UCSD-AML1 (cell line): Measurements from ENCODE around the gene EEF1G.
A peak's percentile ranks its signal among the peaks of the same experiment; 100 is the strongest.
"Not testable (repeated sequence)": the region's sequence is repeated elsewhere in the genome, so short reads cannot be mapped to it uniquely, and the experiment has no call there.

Experiments used
- DNase-seq: peaks from one replicate; lab custom pipeline; 2025; ENCODE audit not compliant: unreplicated experiment; lab: John Stamatoyannopoulos, UW

Gene EEF1G, protein sequence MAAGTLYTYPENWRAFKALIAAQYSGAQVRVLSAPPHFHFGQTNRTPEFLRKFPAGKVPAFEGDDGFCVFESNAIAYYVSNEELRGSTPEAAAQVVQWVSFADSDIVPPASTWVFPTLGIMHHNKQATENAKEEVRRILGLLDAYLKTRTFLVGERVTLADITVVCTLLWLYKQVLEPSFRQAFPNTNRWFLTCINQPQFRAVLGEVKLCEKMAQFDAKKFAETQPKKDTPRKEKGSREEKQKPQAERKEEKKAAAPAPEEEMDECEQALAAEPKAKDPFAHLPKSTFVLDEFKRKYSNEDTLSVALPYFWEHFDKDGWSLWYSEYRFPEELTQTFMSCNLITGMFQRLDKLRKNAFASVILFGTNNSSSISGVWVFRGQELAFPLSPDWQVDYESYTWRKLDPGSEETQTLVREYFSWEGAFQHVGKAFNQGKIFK

DNA sequence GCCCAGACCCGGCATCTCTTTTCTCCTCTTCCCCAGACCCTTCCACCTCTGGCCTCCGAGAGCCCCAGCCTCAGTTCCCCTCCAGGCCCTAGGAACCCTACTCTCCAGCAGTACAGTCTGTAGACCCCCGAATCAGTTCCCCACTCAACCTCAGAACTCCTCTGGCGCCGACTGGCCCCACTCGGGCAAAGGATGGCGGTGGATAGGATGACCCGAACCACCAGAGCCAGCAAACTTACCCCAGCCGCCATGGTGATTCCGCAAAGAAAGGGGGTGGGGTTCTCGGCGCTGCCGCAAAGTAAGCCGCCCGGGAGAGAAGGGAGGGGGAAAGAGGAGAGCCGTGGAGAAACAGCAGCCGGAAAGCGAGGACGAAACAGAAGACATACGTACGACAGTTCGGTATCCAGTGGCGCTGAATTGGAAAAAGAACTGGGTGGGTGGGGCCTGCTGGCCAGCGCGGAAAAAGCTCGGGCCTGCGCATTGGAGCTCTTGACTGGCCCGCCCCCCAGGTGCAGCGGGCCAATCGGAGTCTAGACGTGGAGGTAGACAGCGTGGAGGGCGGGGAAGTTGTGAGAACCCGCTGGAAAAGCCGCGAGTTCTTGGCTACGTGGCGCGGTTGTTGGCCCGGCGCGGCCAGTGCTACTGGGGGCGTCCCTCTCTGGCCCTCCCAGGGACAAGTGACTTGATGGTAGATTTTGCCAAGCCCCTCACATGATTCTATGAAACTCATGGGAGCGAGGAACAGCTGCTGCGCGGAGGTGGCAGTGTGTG is at the start of gene EEF1G:
Gene EEF1G (minus strand): TSS at position 300 of the 771 bp plus-strand sequence. CDS start 49 bp downstream, at position 251.
- peak; percentile 99 for DNase-seq

DNA sequence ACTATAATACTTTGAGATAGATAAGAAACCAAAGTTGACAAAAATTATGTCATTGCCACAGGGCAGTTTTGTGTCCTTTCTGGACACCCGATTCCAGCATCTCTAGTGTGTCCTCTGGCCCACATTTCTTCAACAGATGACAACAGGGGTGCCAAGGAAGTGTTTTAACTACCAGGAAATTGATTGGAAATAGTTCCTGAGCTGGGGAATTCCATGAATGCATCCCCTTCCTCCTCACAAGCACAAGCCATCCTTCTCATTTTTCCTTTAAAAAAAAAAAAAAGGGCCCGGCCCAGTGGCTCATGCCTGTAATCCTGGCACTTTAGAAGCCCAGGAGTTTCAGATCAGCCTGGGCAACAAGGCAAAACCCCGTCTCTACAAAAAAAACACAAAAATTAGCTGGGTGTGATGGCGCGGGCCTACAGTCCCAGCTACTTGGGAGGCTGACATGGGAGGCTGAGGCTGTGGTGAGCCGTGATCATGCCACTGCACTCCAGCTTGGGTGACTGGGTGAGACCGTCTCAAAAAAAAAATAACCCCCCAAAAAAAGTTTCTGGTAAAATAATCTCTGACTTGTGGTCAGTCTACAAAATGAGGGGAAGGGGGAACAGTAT is 48.9 kb upstream of the EEF1G start:
- no peak for DNase-seq

DNA sequence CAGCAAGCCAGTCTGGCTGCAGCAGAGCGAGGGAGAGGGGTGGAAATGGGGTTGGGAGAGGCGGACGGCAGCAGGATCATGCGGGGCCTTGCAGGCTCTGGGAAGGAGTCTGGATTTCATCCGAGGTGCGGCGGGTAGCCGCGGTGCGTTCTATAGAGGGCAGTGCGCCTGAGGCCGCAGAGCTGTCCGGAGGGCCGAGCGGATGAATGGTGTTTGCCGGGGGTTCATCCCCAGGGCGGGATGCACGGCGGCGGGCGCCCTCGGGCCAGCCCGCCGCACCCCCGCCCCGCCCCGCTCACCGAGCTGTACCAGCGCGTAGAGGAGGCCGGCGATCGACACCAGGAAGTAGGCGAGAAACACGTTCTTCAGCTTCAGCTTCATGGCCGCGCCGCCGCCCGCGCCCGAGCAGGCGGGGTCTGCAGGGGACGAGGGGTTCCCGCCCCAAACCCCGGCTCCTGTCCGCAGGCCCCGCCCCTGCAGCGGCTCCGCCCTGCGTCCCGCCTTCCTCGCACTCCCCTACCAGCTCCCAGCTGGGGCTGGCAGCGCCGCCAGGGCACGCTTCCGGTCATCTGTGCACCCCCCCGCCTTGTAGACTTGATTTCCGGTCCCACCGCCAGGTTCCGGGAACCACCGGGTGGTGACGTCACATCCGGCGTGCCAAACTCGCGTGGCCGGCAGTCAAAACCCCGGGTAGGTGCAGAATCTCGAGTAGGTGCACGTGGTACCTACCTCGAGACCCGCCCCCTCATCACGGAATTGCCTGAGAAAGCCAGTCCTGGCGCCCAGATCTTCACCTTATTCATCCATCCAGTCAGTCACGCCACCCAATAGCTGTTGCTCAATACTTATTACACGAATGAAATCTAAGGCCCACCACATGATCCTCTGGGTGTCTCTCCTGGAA is 48.1 kb upstream of the EEF1G start, which contains the start of gene B3GAT3:
Gene B3GAT3 (minus strand): TSS at position 420 of the 904 bp plus-strand sequence. CDS start 39 bp downstream, at position 381.
- DNase-seq: peak; percentile 98

DNA sequence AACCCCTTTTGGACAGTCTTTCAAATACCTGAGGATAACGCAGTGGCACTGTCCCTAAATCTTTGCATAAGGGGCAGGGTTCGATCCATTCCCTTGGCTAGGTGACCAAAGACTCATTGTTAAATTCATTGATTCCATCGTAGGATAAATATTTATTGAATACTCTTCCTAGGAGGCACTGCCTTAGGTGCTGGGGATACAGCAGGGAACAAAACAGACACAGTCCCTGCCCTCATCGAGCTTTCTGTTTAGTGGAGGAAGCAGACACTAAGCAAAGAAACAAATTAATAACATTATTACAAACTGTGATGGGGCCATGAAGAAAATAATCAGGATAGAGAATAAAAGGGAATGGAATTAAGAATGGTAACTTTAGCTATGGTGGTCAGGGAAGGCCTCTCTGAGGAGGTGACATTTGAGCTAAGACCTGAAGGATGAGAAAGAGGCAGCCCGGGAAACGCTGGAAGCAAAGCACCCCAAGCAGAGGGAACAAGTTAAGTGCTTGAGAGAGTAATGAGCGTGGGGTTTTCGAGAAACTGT is 47.4 kb upstream of the EEF1G start:
- no peak for DNase-seq

DNA sequence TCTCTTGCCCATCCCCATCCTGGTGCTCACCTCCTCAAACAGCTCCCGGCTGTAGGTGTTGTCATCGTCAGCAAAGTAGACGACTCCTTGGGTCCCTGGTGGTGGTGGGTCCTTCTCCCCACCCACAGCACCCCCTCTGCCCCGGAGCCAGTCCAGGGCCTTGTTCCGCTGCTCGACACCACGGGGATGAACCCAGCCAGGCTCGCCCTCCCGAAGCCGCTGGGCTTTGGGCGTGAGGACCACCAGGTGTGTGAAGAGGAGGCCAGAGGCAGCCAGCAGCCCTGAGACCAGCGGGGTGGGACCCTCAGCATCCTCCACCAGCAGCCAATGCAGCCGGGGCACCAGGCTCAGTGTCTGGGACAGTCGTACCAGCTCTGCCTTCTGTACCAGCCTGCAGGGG is 43.3 kb upstream of the EEF1G start:
- DNase-seq: not testable (repeated sequence)

DNA sequence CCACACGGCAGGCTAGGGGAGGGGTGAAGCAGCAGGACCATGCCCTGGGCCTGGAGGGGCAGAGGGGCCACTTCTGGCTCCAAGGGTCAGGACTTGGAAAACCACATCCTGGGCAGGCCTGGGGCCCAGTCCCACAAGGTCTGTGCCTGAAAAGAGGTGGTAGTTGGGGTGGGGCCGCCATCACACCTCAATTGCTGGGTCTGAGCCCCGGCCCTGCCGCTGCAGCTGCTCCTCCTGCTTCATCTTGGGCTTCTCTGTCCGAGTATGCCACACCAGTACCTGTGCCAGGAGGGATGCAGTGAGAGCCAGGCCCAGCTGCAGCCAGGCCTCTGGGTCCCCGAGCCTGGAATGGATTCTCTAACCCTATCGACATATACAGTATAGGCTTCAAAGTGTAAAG is 41.8 kb upstream of the EEF1G start:
- DNase-seq: no peak

DNA sequence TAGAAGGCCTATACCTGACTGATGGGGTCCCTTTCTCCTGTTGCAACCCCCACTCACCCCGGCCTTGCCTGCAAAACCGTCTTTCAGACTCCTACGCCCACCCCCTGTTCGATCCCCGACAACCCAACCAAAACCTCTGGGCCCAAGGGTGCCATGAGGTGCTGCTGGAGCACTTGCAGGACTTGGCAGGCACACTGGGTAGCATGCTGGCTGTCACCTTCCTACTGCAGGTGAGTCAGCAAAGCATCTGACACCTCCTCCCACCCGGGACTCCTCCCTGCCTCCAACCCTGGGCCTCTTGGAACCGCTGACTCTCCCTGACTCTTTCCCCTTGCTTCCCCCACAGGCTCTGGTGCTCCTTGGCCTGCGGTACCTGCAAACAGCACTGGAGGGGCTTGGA is 40.6 kb upstream of the EEF1G start:
- no peak for DNase-seq

DNA sequence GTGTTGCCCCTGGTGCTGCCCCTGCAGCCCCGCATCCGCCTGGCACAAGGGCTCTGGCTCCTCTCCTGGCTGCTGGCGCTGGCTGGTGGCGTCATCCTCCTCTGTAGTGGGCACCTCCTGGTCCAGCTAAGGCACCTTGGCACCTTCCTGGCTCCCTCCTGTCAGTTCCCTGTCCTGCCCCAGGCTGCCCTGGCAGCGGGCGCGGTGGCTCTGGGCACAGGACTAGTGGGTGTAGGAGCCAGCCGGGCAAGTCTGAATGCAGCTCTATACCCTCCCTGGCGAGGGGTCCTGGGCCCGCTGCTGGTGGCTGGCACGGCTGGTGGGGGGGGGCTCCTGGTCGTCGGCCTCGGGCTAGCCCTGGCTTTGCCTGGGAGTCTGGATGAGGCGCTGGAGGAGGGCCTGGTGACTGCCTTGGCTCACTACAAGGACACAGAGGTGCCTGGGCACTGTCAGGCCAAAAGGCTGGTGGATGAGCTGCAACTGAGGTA is 39.6 kb upstream of the EEF1G start:
- no peak for DNase-seq

DNA sequence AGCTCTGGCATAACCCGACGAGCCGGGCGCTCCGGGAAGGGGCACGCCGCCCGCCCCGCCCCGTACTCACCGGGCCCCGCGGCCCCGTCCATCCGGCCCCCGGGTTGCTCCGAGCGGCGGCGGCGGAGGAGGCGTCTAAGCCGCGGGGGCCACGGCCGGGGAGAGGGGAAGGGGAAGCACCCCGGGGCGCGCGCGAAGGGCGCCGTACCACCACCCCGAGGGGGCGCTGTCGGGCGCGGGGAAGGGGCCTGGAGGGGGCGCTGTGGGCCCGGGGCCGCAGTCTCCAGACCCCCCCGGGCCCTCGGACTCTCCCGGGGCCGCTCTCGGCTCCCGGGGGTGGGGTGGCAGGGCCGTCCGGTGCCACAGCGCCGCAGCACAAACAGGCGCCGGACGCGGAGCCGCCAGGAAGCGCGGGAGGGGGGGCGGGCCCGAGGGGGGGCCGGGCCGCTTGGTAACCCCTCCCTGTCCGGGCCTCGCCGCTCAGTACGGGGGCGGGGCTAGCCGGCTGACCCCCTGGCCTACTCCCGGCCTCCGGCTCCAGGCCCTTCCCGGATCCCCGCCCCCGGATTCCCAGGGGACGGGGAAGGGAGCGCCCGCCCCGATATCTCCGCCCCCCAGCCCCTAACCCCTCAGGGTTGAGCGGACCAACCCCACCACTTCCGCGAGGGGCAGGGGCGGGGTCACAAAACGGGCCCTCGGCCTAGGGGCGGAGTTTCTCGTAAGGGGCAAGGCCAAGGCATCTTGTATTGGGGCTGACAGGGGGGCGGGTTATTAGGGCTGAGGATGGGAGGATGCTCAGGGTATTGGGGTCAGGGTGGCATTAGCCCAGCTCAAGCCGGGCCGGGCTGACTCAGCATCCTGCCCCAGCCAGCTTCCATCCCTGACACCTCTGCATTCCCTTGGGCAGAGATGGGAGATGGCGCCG is 38.9 kb upstream of the EEF1G start, which contains the start of the genes EML3 and ROM1:
Gene EML3 (minus strand): TSS at position 410 of the 925 bp plus-strand sequence. CDS start 318 bp downstream, at position 92.
Gene ROM1 (plus strand): TSS at position 892 of the 925 bp plus-strand sequence. CDS start 25 bp downstream, at position 917.
- DNase-seq: peak; percentile 95

DNA sequence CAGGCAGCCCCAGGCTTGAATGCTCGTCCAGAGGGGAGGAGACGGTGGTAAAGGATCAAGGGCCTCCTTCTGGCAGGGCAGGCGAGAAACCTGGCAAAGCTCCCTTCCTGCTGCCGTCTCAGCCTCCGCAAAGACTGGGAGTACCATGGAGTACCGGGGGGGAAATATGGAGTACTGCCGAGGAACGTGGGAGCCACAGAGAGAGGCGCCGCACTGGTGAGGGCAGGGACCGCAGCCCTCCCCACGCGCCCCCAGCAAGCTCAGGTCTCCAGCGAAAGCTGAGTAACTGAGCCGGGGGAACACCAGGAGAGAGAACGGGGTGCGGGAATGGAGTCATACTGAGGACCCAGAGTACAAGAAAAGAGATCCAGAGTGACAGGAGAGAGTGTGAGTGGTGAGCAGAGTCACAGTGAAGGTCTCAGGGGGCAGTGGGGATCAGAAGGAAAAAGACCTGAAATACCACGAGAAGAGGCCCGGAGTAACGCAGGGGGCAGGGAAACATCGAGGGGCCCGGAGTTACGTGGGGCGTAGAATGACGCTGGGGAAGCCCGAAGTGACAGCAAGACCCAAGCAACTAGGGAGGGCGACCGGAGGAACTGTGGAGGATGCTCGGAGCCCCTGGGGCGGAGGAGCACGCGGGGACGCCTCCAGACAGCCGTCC is 38.1 kb upstream of the EEF1G start:
- DNase-seq: peak; percentile 63

DNA sequence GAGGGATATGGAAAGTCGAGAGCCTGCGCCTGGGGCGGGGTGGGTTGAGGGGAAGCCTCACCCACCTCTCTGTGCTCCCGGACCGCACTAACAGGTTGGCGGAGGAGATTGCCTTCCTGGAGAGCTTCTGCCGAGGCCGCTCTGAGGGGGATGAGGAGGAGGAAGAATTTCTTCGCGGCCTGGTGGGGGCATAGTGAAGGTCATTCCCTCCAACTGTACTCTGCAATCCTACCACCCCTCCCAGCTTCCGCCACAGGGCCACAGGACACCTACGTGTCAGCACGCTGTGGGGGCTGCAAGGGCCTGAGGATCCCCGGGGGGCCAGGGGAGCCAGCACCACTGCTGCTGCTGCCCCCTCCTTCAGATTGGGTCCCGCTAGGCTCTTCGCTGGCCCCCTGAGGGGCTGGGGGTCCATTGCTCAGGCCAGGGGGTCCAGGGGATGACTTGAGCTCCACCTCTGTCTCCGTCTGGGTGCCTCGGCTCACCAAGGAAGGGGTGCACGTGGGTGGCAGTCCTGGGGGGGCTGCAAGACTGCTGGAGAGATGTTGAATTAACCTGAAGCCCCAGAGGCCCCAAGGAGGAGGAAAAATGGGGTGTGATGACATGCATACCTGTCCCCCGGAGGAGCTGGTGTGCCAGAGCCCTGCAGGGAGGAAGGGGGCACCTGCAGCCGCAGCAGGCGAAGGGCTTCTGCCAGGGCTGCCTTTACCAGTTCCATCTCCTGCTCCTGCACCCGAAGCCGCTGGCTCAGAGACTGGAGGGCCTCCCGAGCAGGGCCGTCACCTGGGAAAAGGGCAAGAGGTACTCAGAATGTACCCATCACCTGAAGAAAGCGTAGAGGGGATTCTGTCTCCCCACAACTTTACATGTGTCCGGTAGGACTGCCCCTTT is 37.4 kb upstream of the EEF1G start:
- no peak for DNase-seq

DNA sequence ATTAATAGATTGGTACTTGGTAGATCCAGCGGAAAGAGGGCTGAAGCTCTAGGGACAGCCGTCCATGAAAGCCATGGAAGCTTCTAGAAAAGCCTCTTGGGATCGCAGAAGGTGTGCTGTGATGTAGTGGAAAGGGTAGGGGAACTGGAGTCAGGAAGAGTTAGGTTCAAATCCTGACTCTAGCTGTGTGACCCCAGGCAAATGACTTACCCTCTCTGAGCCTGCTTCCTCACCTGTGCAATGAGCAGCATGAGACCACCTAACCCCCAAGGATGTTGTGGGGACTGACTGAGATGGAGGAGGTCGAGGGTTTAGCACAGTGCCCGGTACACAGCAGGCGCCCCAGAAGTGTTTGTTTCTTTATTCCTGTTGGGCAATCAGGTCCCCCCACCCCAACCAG is 36.7 kb upstream of the EEF1G start:
- no peak for DNase-seq

DNA sequence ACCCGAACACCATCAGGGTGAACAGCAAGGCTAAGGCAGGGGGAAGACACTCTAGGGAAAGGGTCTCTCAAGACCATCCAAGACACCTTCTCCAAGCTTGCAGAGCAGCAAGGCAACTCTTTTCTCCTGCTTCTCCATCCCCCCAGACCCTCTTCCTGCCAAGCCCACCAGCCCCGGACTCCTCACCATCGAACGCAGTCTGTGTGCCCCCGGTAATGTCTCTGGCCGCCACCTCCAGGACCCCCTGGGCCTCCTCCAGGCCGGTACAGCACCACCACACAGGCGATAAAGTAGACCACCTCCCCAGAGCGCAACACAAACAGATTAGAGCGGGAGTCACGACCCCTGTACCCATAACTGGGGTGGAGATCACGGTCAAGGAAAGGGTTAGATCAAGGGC is 35.1 kb upstream of the EEF1G start:
- DNase-seq: no peak

DNA sequence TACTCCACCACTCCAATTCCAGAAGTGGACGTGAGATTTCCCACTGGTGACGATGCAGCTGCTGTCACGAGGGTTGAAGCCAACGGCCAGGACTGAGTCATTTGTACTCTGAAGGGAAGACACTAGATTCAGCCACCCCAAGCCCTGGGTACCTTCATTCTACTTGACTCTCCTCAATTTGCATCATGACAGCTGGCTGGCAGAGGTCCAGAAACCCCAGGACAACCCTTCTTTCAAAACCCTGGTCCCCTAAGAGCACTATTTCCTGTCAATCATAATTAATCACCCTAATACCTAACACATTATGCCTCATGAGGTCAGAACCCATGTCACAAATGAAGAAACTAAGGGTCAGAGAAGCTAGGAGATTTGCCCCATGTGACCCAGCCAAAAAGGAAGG is 34.0 kb upstream of the EEF1G start:
- no peak for DNase-seq

DNA sequence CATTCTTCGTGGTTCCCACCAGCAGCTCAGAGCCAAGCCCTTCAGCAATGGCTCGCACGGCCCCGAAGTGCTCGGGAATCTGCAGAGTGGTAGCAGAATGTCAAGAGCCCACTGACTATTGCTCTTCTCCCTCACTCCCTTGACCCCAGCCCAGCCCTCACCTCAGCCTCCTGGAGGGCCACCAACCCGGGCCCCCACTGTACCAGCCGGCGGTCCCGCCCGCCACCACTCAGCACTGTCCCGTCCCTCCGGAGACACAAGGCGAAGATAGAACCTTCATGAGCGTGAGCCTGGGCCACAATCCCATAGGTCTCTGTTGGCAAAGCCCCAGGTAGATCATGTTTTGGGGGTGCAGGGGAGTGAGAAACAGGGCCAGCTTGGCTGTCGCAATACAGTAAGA is 32.2 kb upstream of the EEF1G start:
- DNase-seq: no peak

DNA sequence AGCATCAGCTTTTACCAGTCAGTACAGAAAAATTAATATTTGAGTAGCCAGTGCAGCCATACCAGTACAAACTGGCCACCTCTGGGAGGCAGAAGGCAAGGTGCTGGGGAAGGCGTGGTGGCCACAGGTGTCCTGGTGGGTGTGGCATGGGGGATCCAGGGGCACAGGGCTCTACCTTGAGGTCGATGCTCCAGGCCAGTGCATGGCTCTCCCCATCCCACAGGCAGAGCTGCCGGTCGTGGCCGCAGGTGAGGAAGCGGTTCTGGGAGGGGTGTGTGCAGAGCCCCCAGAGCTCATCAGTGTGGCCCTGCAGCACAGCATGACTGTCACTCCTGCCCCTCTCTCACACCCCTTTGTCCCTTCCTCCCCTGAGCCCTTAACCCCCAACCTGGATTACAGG is 31.8 kb upstream of the EEF1G start:
- DNase-seq: no peak

DNA sequence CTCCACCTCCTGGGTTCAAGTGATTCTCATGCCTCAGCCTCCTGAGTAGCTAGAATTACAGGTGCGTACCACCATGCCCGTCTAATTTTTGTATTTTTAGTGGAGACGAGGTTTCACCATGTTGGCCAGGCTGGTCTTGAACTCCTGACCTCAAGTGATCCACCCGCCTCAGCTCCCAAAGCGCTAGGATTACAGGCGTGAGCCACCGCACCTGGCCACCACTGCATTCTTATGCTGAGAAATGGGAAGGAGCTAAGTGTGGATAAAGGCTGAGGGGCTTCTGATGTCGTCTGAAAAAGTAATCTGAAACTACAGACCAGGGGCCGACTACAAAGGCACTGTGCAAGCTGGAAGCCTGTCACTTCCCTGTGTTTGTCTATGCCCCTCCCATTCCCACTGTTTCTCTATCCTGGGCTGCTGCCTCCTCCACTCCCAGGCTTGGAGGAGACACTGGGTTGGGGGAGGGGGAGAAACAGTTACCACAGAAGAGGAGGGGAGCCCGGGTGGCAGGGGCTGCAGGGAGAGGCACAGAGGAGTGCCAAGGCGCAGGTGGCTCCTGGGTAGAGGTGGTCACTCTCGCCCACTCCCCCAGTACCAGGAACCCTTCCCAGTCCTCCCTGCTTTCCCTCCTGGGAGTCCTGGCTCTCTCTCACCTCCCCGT is 30.9 kb upstream of the EEF1G start:
- DNase-seq: no peak
